ENCODE results near the gene AIRE.

AIRE gene

DNA sequence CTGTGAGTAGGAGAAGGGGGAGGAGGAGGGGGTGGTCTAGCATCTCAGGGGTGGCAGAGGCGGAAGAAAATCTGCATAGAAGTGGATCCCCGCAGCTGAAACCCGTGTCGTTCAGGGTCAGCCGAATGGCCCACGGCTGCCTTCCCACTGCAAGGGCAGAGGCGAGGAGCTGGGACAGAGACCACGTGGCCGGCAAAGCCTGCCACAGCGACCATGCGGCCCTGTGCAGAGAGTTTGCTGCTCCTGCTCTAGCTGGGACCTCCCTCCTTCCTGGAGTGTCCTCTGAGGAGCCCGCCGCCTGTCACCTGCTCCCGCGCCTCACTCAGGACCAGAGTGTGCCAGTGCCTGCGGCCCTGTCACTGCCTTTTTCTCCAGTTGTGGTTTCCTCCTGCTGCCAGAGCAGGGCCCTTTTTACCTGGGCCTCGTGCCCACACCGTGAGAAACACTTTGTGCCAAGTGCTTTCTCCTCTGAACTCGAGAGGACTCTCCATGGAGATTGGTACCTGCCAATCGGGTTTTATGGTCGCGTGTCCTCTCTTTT, 62.3 kb downstream of the AIRE start:
- no peak for DNase-seq (ENCODE audit: low read depth)
- TF ChIP-seq CTCF (IDR thresholded peaks at IDR 0.05; ENCODE audit: control insufficient read depth, insufficient read depth, low read depth, low read length, missing control alignments): no peak

More for the DNA sequence above, 62.3 kb downstream of the AIRE start:
- no peak overlapping the region for H3K4me3 ChIP-seq (ENCODE audit: control insufficient read depth, low read depth, low read length)

All from AG09309 (cell line).